ENCODE results near the gene SLC35F1.

The SLC35F1 gene

GRCh38 chr6:118206221-118206620, 299.2 kb downstream of the SLC35F1 start:
- DNase-seq: no peak

- no peak for DNase-seq
These were observed 300.9 kb downstream of the SLC35F1 start for GRCh38 chr6:118207947-118208346.

- no peak for DNase-seq
These were observed 305.5 kb downstream of the SLC35F1 start for GRCh38 chr6:118212451-118213173.

GRCh38 chr6:118215269-118215668, 308.2 kb downstream of the SLC35F1 start:
- DNase-seq: no peak

GRCh38 chr6:118216751-118217150, 309.7 kb downstream of the SLC35F1 start:
- DNase-seq: no peak

- DNase-seq: no peak
These were observed 311.1 kb downstream of the SLC35F1 start for GRCh38 chr6:118218156-118218555.

GRCh38 chr6:118220429-118221128, 313.5 kb downstream of the SLC35F1 start:
- DNase-seq: no peak

DNA sequence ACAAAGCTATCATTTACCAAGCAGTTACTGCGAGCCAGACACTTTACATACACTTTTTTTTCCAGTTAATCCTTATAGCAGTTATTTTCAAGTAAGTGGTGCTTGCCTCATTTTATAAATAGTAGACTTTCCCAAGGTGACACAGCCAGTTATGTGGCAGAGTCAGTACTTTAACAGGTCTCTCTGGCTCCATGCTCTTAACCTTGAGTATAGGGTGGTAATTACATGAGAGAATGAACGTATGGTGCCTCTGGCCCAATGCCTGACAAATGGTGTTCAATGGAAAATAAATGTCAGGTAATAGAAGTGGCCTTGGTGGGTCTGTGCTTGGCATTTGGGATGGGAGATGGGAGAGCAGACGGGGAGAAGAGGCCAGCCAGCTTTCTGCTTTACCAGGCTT, 316.3 kb downstream of the SLC35F1 start:
- DNase-seq: no peak

DNA sequence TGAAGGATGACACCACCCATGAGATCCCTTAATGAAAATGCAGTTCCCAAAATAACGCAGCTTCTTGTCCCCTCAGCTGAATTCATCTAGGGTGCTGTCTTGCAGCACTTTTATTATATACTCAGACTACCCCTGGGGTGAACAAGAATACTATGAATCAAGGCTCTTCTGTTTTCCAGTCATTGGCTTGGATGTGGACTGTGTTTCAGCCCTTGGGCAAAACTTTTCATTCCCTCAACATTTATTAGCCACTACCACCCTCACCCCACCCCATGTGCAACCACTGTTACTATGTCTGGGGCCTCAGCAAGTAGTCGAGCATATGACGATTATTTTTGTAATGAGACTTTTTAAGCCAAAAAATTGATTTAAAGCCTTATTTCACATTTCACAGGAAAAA, 321.8 kb downstream of the SLC35F1 start:
- DNase-seq: no peak

GRCh38 chr6:118240878-118241528, 333.9 kb downstream of the SLC35F1 start:
- no peak for DNase-seq

DNA sequence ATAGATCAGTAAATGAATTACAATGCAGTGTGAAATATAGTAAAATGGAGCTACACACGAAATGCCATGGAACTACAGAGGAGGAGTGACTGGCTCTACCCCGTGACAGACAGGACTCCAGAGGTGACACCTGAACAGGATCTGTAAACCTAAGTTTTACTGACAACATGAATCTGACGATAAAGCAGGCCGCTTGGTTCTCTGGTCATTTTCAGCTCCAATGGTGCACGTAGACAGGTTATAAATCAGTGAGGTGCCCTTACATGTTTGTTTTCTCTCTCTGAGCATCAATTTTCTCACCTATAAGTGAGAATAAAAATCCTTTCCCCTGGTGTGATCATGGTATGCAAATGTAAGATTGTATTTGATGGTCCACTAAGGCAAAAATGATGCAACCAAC, 339.3 kb downstream of the SLC35F1 start:
- DNase-seq: no peak

GRCh38 chr6:118248171-118248570, 341.1 kb downstream of the SLC35F1 start:
- DNase-seq: no peak

- DNase-seq: no peak
These were observed 342.6 kb downstream of the SLC35F1 start for GRCh38 chr6:118249680-118250079.

DNA sequence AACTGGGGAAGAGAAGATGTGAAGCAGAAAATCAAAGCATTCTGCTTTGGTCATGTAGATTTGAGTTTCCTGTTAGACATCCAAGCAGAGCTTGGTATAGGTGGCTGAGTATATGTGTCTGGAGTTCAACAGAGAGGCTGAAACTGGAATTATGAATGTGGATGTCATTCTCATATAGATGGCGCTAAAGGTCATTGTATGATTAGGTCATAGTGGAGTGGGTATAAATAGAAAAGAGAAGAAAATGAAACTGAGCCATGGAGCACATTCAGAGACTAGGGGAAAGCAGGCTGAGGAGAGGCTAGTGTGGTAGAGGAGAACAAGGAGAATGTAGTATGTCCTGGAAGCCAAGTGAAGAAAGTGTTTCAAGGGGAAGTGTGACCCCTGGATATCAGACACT, 345.4 kb downstream of the SLC35F1 start:
- no peak for DNase-seq

- DNase-seq: no peak
These were observed 346.7 kb downstream of the SLC35F1 start for GRCh38 chr6:118253741-118254140.

GRCh38 chr6:118260833-118261232, 353.8 kb downstream of the SLC35F1 start:
- no peak for DNase-seq

DNA sequence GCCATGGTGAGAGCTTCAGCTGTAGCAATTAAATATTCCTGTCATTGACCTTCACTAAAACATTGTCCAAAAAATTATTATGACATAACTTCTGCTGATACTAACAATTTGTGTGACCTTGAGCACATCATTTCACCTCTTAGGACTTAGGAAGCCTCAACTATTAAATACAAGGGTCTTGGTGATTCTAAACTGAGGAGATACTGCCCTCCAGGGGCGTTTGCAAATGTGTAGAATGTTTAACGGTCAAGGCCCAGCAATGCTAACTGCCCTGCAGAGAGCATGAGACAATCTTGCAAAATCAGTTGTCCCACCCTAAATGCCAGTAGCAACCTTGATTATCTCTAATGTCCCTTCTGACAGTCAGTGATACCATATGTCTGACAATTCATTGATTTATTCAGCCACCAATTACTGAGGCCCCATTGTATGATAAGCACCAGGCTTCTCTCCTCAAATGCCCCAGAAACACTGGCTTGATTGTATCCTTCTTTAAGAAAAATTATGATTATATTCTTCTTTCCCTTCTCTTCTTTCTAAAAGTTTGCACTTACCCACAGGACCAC, 356.9 kb downstream of the SLC35F1 start:
- DNase-seq: no peak

DNA sequence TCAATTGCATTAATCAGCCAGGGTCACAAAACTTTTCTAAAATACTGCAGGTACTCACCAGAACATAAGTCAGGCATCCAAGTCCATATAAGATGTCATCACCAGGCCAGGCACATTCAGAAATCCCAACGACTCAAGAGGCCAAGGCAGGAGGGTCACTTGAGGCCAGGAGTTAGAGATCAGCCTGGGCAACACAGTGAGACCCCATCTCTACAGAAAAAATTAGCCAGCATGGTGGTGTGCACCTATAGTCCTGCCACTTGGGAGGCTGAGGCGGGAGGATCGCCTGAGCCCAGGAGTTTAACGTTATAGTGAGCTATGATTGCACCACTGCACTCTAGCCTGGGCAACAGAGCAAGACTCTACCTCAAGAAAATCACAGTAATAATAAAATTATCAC, 362.6 kb downstream of the SLC35F1 start:
- DNase-seq: no peak

GRCh38 chr6:118277631-118278030, 370.6 kb downstream of the SLC35F1 start:
- DNase-seq: no peak

DNA sequence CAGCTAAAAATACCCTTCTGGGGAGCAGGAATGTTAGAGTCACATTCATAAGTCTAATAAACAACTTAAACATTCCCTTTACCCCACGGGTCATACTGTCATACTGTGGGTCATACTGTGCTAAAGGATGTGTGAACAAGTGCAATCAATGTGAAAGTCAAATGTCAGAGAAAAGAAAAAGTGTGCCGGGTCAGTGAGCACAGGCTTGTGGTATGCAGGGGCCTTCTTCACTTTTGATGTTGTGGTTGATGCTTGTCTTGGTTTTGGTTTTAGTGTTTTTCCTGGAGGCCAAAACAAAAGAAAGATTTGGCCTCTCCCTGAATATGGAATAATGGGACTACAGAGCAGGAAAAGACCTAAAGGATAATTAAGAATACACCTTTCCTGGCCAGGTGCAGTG, 373.1 kb downstream of the SLC35F1 start:
- DNase-seq: no peak

GRCh38 chr6:118281291-118281690, 374.2 kb downstream of the SLC35F1 start:
- DNase-seq: no peak

DNA sequence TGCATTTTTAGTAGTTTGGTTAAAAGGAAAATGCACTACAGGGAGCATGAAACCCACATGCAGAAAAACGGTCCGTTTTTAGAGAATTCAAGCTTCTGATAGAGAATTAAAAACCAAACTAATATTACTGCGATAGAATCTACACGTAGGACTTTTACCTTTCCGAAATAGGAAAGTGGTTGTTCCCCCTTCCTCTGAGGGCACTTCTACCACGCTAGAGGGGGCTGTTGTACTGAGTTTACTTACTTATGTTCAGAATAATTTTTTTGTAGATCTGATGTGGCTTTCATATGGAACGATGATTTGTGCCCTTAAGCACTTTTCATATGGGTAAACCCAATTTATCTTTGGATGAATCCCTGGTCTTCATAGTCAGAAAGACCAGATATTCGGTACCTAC, 376.7 kb downstream of the SLC35F1 start:
- peak; percentile 22 for DNase-seq

GRCh38 chr6:118284736-118285360, 377.8 kb downstream of the SLC35F1 start:
- DNase-seq: no peak
